DOHH2 (cell line): ENCODE data around the gene PGGHG.
"Not testable (repeated sequence)": the region's sequence is repeated elsewhere in the genome, so short reads cannot be mapped to it uniquely, and the experiment has no call there.

Experiments used
- H3F3A ChIP-seq: fragments of 200-600 bp; sonication (generic), shearing (Covaris generic); 2 replicates; pipeline ENCODE4 v1.6.0; 2016; ENCODE audit warnings: antibody characterized with exemption, mild to moderate bottlenecking; ENCODE audit not compliant: control insufficient read depth, insufficient read depth
- H3K27ac ChIP-seq: fragments of 200-600 bp; sonication (generic); 2 replicates; pipeline ENCODE4 v1.5.1; 2014; ENCODE audit warnings: low read depth, mild to moderate bottlenecking, low read length, moderate library complexity
- H3K27me3 ChIP-seq: fragments of 200-600 bp; sonication (generic); 2 replicates; pipeline ENCODE4 v1.6.1; 2014; ENCODE audit warnings: mild to moderate bottlenecking, low read length, mixed read lengths; ENCODE audit not compliant: control insufficient read depth
- H3K36me3 ChIP-seq: fragments of 200-600 bp; sonication (generic); 2 replicates; pipeline ENCODE4 v1.6.1; 2014; ENCODE audit warnings: mild to moderate bottlenecking, low read length, moderate library complexity, mixed read lengths; ENCODE audit not compliant: control insufficient read depth
- H3K4me1 ChIP-seq: fragments of 200-600 bp; sonication (generic); 2 replicates; pipeline ENCODE4 v1.6.1; 2014; ENCODE audit warnings: mild to moderate bottlenecking, low read length, mixed read lengths; ENCODE audit not compliant: control insufficient read depth
- H3K4me2 ChIP-seq: fragments of 200-600 bp; sonication (generic); 2 replicates; pipeline ENCODE4 v1.6.0; 2014; ENCODE audit warnings: mild to moderate bottlenecking, low read length, moderate library complexity
- H3K4me3 ChIP-seq: fragments of 200-600 bp; sonication (generic); 2 replicates; pipeline ENCODE4 v1.5.1; 2014; ENCODE audit warnings: mild to moderate bottlenecking, low read length, mixed read lengths
- H3K79me2 ChIP-seq: fragments of 200-600 bp; sonication (generic); 2 replicates; pipeline ENCODE4 v1.6.1; 2014; ENCODE audit warnings: mild to moderate bottlenecking, low read length, mixed read lengths; ENCODE audit not compliant: control insufficient read depth
- H3K9me2 ChIP-seq: fragments of 200-600 bp; sonication (generic); replicated peaks from 2 replicates; pipeline ENCODE4 v1.6.1; 2014; ENCODE audit warnings: mild to moderate bottlenecking, low read length, mixed read lengths; ENCODE audit not compliant: control insufficient read depth
- H3K9me3 ChIP-seq: fragments of 200-600 bp; sonication (generic); 2 replicates; pipeline ENCODE4 v1.6.1; 2014; ENCODE audit warnings: antibody characterized with exemption, low read length, mixed read lengths; ENCODE audit not compliant: control insufficient read depth, insufficient read depth
- H4K20me1 ChIP-seq: fragments of 200-600 bp; sonication (generic); 2 replicates; pipeline ENCODE4 v1.6.0; 2014; ENCODE audit warnings: low read depth, mild to moderate bottlenecking, antibody characterized with exemption, low read length, moderate library complexity; ENCODE audit not compliant: control insufficient read depth, insufficient read depth
- CTCF ChIP-seq: fragments of 200-600 bp; sonication (generic); IDR thresholded peaks from one replicate; pipeline ENCODE4 v1.5.1; 2014; ENCODE audit warnings: antibody characterized with exemption, mild to moderate bottlenecking, low read depth, low read length; ENCODE audit not compliant: poor library complexity, severe bottlenecking
- EZH2phosphoT487 ChIP-seq: fragments of 200-600 bp; sonication (generic); IDR thresholded peaks from 2 replicates; pipeline ENCODE4 v1.6.1; 2017; ENCODE audit warnings: borderline replicate concordance, mild to moderate bottlenecking, antibody characterized with exemption, low read length, moderate library complexity, mixed read lengths

Gene PGGHG

GRCh38 chr11:305844-306211, 16.9 kb downstream of the PGGHG start:
- H3K27ac ChIP-seq, result no peak overlapping the region
- no peaks in the 10 kb centered on the region for H3K9me3 ChIP-seq
- TF ChIP-seq CTCF (no peak), EZH2phosphoT487 (no peak)
- H3K4me3 ChIP-seq, result no peak overlapping the region
- no peaks in the 10 kb centered on the region for H3K9me2 ChIP-seq
- H3K79me2 ChIP-seq, result no peaks in the 10 kb centered on the region
- peaks cover 8% of the 10 kb centered on the region for H3K27me3 ChIP-seq
- H3F3A ChIP-seq, result peaks cover 7% of the 10 kb centered on the region; the same call in 1 of the 2 replicates
- H3K4me2 ChIP-seq, result no peak overlapping the region
- no peaks in the 10 kb centered on the region for H3K36me3 ChIP-seq
- no peaks in the 10 kb centered on the region for H4K20me1 ChIP-seq
- H3K4me1 ChIP-seq, result peaks cover 26% of the 10 kb centered on the region

GRCh38 chr11:306645-307371, 17.9 kb downstream of the PGGHG start:
- peaks cover 26% of the 10 kb centered on the region for H3K4me1 ChIP-seq
- no peak overlapping the region for H3K27ac ChIP-seq
- no peaks in the 10 kb centered on the region for H3K36me3 ChIP-seq
- no peaks in the 10 kb centered on the region for H4K20me1 ChIP-seq
- H3K9me2 ChIP-seq, result no peaks in the 10 kb centered on the region
- H3F3A ChIP-seq, result peaks cover 7% of the 10 kb centered on the region; the same call in 1 of the 2 replicates
- no peaks in the 10 kb centered on the region for H3K79me2 ChIP-seq
- TF ChIP-seq CTCF (no peak), EZH2phosphoT487 (no peak)
- peaks cover 8% of the 10 kb centered on the region for H3K27me3 ChIP-seq
- no peak overlapping the region for H3K4me3 ChIP-seq
- H3K9me3 ChIP-seq, result no peaks in the 10 kb centered on the region
- no peak overlapping the region for H3K4me2 ChIP-seq

GRCh38 chr11:307766-308708, 19.1 kb downstream of the PGGHG start, which contains the start of gene IFITM2:
Gene IFITM2, plus strand, starts transcription at chr11:307816. Its CDS starts 377 bp downstream, at chr11:308193.
- H4K20me1 ChIP-seq, H3K9me3 ChIP-seq, H3K9me2 ChIP-seq, H3K36me3 ChIP-seq, H3K27ac ChIP-seq, H3K27me3 ChIP-seq, H3K79me2 ChIP-seq: not testable (repeated sequence)
- peak within 1 kb of the TSS; percentile 51 for H3K4me2 ChIP-seq
- H3F3A ChIP-seq, result peaks cover 10% of the 10 kb centered on the region
- peaks cover 32% of the 10 kb centered on the region for H3K4me1 ChIP-seq
- peak within 1 kb of the TSS; percentile 54 for H3K4me3 ChIP-seq

- not testable (repeated sequence) for H3K4me3 ChIP-seq
- H3K4me1 ChIP-seq, result peaks cover 34% of the 10 kb centered on the region
Observed at GRCh38 chr11:308740-309665, 20.1 kb downstream of the PGGHG start.

GRCh38 chr11:309979-310572, 21.1 kb downstream of the PGGHG start:
- H3K36me3 ChIP-seq, H3K9me2 ChIP-seq, H3K9me3 ChIP-seq, H3K4me3 ChIP-seq, H3F3A ChIP-seq, H3K4me2 ChIP-seq, H3K79me2 ChIP-seq, H4K20me1 ChIP-seq, H3K27me3 ChIP-seq, H3K27ac ChIP-seq: not testable (repeated sequence)
- H3K4me1 ChIP-seq, result peaks cover 40% of the 10 kb centered on the region

More at GRCh38 chr11:308740-309665, 20.1 kb downstream of the PGGHG start:
- H3K27me3 ChIP-seq, H3F3A ChIP-seq, H3K9me2 ChIP-seq, H4K20me1 ChIP-seq, H3K79me2 ChIP-seq, H3K36me3 ChIP-seq, H3K27ac ChIP-seq, H3K9me3 ChIP-seq: not testable (repeated sequence)
- H3K4me2 ChIP-seq, result peak overlapping the region; percentile 51; the same call in 1 of the 2 replicates
